ENCODE results near the gene RNF113A.

DNA sequence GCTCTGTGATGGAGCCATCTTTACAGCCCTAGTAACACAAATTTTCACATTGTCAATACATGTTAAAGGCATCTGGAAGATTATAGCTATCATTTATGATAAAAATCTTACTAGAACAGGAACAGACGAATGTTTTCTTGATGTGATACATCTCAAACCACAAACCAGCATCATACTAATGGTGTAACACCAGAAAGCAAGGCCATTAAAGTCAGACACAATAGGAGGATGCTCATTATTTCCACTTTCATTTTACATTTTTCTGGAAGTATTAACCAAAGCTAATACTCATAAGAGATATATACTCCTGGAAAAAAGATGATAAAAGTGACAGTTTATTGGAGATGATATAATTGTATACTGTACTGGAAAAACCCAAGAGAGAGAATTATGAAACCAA lies 29.4 kb upstream of the RNF113A start:
- TF ChIP-seq POLR2A (IDR thresholded peaks at IDR 0.05) (no peak), CTCF (IDR thresholded peaks at IDR 0.05) (no peak)

All from Peyer's patch (tissue), 4 donors.